IPS-18c (cell line): ENCODE results near the gene MALSU1.

Experiments
- H3K4me3 ChIP-seq: 2 replicates; pipeline ENCODE4 v1.7.0; 2013; ENCODE audit warnings: low read depth, mild to moderate bottlenecking, low read length, moderate library complexity; ENCODE audit not compliant: insufficient read depth
- H3K9me3 ChIP-seq: one replicate; pipeline ENCODE4 v1.6.1; 2013; ENCODE audit warnings: mild to moderate bottlenecking, low read length, moderate library complexity; ENCODE audit not compliant: control insufficient read depth, insufficient read depth

The MALSU1 gene

GRCh38 chr7:23315366-23315765 is 16.2 kb downstream of the MALSU1 start:
- no peak overlapping the region for H3K4me3 ChIP-seq
- no peaks in the 10 kb centered on the region for H3K9me3 ChIP-seq

DNA sequence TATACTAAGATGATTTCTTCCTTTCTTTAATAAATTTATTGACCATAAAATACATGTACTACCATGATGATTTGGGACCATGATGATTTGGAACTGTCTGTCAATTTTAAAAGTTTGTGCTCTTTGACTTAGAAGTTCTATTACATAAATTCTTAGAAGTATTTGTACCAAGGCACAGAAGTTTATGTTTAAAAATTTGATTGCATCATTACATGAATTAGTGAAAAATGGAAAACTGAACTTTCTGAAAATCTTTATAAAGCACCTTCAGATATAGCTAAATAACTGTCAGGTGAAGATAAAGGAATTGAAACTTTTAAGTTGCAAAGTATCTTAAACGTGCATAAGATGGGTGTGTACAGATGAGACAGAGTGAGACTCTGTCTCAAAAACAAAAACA is 32.0 kb downstream of the MALSU1 start:
- no peaks in the 10 kb centered on the region for H3K9me3 ChIP-seq

DNA sequence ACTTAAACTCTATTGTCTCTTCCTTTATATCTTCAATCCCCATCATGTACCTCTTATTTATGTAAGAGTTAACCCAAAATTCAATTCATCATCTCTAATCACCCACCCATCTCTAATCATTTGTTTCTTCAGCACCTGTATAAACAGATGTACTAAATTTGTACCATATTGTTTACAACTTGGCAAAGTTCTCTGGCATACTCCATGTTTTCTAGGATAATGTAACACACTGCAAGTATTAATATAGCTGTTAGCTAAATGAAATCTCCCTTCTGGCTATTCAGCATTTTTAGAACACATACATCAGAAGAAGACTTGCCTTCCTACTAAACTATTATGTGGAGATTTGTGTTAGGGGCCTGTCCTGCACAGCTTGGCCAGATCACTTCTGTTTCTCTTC is 33.1 kb downstream of the MALSU1 start:
- Histone ChIP-seq H3K9me3 (no peaks in the 10 kb centered on the region), H3K4me3 (no peak overlapping the region)

More for the DNA sequence above, 32.0 kb downstream of the MALSU1 start:
- no peak overlapping the region for H3K4me3 ChIP-seq

- H3K4me3 ChIP-seq, result no peak overlapping the region
Observed at GRCh38 chr7:23332910-23333612, 33.9 kb downstream of the MALSU1 start.

GRCh38 chr7:23333671-23334246 is 34.6 kb downstream of the MALSU1 start:
- H3K4me3 ChIP-seq, result no peak overlapping the region

More at GRCh38 chr7:23332910-23333612, 33.9 kb downstream of the MALSU1 start:
- H3K9me3 ChIP-seq, result no peaks in the 10 kb centered on the region

GRCh38 chr7:23334482-23335056 is 35.4 kb downstream of the MALSU1 start:
- H3K9me3 ChIP-seq, result no peaks in the 10 kb centered on the region
- H3K4me3 ChIP-seq, result no peak overlapping the region

More at GRCh38 chr7:23333671-23334246, 34.6 kb downstream of the MALSU1 start:
- no peaks in the 10 kb centered on the region for H3K9me3 ChIP-seq

DNA sequence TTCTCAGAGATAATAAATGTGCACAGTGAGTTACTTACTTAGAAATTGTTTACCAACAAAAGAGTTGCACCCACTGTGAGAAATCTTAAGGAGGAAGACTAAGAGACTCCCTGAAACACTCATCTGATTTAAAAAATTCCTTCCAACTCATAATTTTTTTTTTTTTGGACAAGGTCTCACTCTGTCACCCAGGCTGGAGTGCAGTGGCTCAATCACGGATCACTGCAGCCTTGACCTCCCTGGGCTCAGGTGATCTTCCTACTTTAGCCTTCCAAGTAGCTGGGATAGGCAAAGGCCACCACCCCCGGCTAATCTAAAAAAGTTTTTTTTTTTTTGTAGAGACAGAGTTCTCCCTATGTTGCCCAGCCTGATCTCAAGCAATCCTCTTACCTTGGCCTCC is 36.0 kb downstream of the MALSU1 start:
- Histone ChIP-seq H3K4me3 (no peak overlapping the region), H3K9me3 (no peaks in the 10 kb centered on the region)

- H3K4me3 ChIP-seq, result no peak overlapping the region
Observed at GRCh38 chr7:23335621-23336020, 36.5 kb downstream of the MALSU1 start.

GRCh38 chr7:23336086-23336485 is 36.9 kb downstream of the MALSU1 start:
- no peak overlapping the region for H3K4me3 ChIP-seq
- H3K9me3 ChIP-seq, result no peaks in the 10 kb centered on the region

More at GRCh38 chr7:23335621-23336020, 36.5 kb downstream of the MALSU1 start:
- H3K9me3 ChIP-seq, result no peaks in the 10 kb centered on the region

DNA sequence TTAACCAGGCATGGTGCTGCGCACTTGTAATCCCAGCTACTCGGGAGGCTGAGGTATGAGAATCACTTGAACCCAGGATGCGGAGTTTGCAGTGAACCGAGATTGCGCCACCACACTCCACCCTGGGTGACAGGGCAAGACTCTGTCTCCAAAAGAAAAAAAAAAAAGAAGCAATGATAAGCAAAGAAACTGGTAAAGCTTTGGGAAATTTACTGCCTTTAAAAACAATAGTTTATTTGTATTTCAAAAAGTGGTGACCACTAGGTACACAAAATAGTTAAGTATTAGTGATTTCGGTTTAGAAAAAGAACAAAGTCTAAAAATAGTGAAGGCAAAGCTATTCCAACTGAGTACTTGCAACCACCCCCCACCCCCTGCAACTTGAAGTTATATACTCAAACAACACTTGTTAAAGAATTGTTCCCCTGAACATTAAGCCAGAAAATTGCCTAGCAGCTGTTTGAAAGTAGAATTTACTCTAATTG is 37.7 kb downstream of the MALSU1 start:
- Histone ChIP-seq H3K4me3 (no peak overlapping the region), H3K9me3 (no peaks in the 10 kb centered on the region)

- H3K9me3 ChIP-seq, result no peaks in the 10 kb centered on the region
Observed at GRCh38 chr7:23337374-23337773, 38.2 kb downstream of the MALSU1 start.

GRCh38 chr7:23338439-23338838 is 39.3 kb downstream of the MALSU1 start:
- no peak overlapping the region for H3K4me3 ChIP-seq
- no peaks in the 10 kb centered on the region for H3K9me3 ChIP-seq

More at GRCh38 chr7:23337374-23337773, 38.2 kb downstream of the MALSU1 start:
- no peak overlapping the region for H3K4me3 ChIP-seq

GRCh38 chr7:23338863-23339262 is 39.7 kb downstream of the MALSU1 start:
- Histone ChIP-seq H3K4me3 (no peak overlapping the region), H3K9me3 (no peaks in the 10 kb centered on the region)

DNA sequence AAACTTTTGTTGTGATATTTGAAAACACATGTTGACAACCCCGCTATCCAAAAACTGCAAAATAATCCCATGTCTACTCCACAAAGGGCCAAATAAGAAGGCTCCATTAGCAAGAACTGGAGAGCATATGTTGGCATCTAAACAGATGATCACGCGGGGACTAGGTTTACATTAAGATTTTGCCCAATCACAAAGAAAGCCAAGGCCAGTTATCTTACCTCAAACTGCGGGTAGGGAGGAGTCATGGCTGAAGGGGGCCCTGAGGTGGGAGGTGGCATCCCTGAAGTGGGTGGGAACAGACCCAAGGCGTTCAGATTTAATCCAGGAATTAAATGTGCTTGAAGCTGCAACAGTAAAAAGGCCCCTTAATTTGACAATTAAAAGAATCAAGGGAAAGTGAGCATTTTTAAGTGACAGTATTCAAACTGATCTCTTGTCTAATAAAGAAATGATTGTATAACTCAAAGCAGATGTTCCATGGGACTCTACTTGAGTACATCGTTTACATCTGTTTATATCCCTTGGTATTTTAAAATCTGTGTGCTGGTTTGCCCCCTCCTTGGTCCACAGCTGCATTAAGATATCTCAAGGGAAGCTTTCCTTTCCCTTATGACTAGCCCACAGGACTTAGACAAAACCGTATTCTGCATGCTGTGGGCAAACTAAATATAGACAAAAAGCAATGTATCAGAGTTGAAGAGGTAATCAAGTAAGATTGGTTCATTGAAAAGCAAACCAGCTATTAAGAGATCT is 42.9 kb downstream of the MALSU1 start:
- Histone ChIP-seq H3K4me3 (no peak overlapping the region), H3K9me3 (no peaks in the 10 kb centered on the region)

DNA sequence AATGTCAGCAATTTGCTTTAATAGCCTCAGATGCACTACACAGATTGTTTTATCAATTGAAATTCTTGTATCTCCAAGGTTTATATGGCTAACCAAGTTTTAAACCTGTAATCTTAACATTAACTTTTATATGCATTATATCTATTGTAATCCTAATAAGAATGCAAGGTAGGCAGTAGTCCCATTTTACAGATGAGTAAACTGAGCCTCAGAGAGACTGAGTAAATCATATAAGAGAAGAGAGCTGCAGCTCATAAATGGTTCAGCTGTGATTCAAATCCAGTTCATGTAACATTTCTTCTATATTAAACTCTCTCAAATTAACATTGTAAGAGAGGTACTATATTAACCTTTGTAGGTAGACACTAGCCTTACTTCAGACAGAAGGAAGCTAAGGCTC is 44.0 kb downstream of the MALSU1 start:
- no peaks in the 10 kb centered on the region for H3K9me3 ChIP-seq
- no peak overlapping the region for H3K4me3 ChIP-seq

GRCh38 chr7:23343806-23344475 is 44.8 kb downstream of the MALSU1 start:
- H3K9me3 ChIP-seq, result no peaks in the 10 kb centered on the region
- H3K4me3 ChIP-seq, result no peak overlapping the region

DNA sequence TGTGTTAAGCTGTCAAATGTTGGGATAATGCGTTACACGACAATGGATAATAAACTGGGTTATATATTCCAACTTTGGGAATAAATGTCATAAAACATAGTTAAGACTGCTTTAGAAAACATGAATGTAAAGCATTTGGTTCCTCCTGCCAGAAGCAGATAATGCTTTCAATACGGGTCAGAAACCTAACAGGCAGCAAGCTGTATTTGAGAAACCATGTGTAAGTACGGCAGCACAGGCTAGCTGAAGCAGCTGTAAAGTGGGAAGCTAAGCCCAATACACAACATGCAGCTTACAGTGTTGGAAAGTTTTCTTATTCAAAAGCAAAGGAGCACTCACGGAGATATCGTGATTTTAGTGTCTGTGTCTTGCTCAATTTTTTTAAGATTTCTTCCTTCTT is 46.5 kb downstream of the MALSU1 start:
- Histone ChIP-seq H3K9me3 (no peaks in the 10 kb centered on the region), H3K4me3 (no peak overlapping the region)
